Liver (tissue), 5 donors: ENCODE data around the gene RPL31. TPM values are rescaled to one million over a fixed set of nuclear protein-coding genes. Genes with fewer than 3 reads are reported as not detected.

Experiments
- ATF3 ChIP-seq: IDR thresholded peaks from 2 replicates; pipeline ENCODE4 v1.6.1; 2016; ENCODE audit warnings: antibody characterized with exemption
- FOXA1 ChIP-seq: IDR thresholded peaks from 2 replicates; pipeline ENCODE4 v1.6.1; 2016; ENCODE audit warnings: antibody characterized with exemption
- FOXA2 ChIP-seq: IDR thresholded peaks from 2 replicates; pipeline ENCODE4 v1.6.1; 2016; ENCODE audit warnings: antibody characterized with exemption
- GABPA ChIP-seq, 2 donors: IDR thresholded peaks in 1 of 2; conservative IDR thresholded peaks in 1 of 2; 2 replicates each; pipeline ENCODE4 v1.6.1; 2016; ENCODE audit warnings: antibody characterized with exemption in 2 of 2, mild to moderate bottlenecking in 1 of 2, moderate library complexity in 1 of 2
- HNF4A ChIP-seq, 2 donors: conservative IDR thresholded peaks; 2 replicates each; pipeline ENCODE4 v1.6.1; 2016; ENCODE audit warnings: antibody characterized with exemption in 2 of 2, mild to moderate bottlenecking in 2 of 2
- HNF4G ChIP-seq: IDR thresholded peaks from 2 replicates; pipeline ENCODE4 v1.6.1; 2016; ENCODE audit warnings: antibody characterized with exemption
- MAX ChIP-seq: IDR thresholded peaks from 2 replicates; pipeline ENCODE4 v1.6.1; 2016; ENCODE audit warnings: antibody characterized with exemption
- NR2F2 ChIP-seq: IDR thresholded peaks from 2 replicates; pipeline ENCODE4 v1.6.1; 2016; ENCODE audit warnings: antibody characterized with exemption
- RAD21 ChIP-seq, 2 donors: IDR thresholded peaks; 2 replicates each; pipeline ENCODE4 v1.6.1; 2016; ENCODE audit warnings: antibody characterized with exemption in 2 of 2, mild to moderate bottlenecking in 2 of 2
- TAF1 ChIP-seq: conservative IDR thresholded peaks from 2 replicates; pipeline ENCODE4 v1.6.1; 2016; ENCODE audit warnings: antibody characterized with exemption, mild to moderate bottlenecking
- YY1 ChIP-seq: IDR thresholded peaks from 2 replicates; pipeline ENCODE4 v1.6.1; 2016; ENCODE audit warnings: antibody characterized with exemption, mild to moderate bottlenecking
- polyA plus RNA-seq, 2 donors: library from polyadenylated mRNA; stranded (reverse) in 1 of 2; unstranded in 1 of 2; fragments of 200-250 nt in 1 of 2; fragments of >200 nt in 1 of 2; fragmentation: Nextera tagmentation in 1 of 2; extraction: Ambion mirVana in 1 of 2; gene quantifications; one replicate each; pipeline versions ENCODE4 v1.2.1 to v1.2.3, GENCODE V29; 2013 to 2015
- total RNA-seq, 2 donors: library from RNA; depleted of rRNA; stranded (reverse); fragments of >200 nt; gene quantifications; one replicate each; pipeline ENCODE4 v1.2.3, GENCODE V29; 2014
- donor health status: healthy.
- donor health status: healthy.
- donor health status: healthy.

The RPL31 gene
- total and polyA plus RNA-seq, 4 donors, result 220 to 1,995 (median 581) TPM

- no peak for TF ChIP-seq RAD21 (IDR thresholded peaks at IDR 0.05)
- TF ChIP-seq YY1, result no peak
- no peak for TF ChIP-seq GABPA (IDR thresholded peaks at IDR 0.05 in 1 of 2, conservative IDR thresholded peaks at IDR 0.05 in 1 of 2)
- no peak for TF ChIP-seq NR2F2
- no peak for TF ChIP-seq FOXA2
- no peak for TF ChIP-seq FOXA1
- no peak for TF ChIP-seq MAX
- no peak for TF ChIP-seq TAF1
- TF ChIP-seq ATF3, result no peak
- TF ChIP-seq HNF4G, result no peak
- TF ChIP-seq HNF4A (conservative IDR thresholded peaks at IDR 0.05), result no peak
These were observed 51.0 kb downstream of the RPL31 start (continued) for GRCh38 chr2:101053117-101053516.

Other genes with a start within 250 kb of the RPL31 start
- gene NPAS2, start 182.2 kb upstream of the RPL31 start, total RNA-seq, result 1 to 10 TPM in 1 of 2 donors, under 1 TPM in 1; 0.33 to 8.0 TPM
- 10 to 100 TPM in 1 of 2 donors, 1 to 10 TPM in 1; 5.2 to 24.3 TPM for gene NPAS2, start 182.2 kb upstream of the RPL31 start, polyA plus RNA-seq
- gene TBC1D8, start 149.1 kb downstream of the RPL31 start, total RNA-seq, result 10 to 100 TPM; 10.4 to 38.6 TPM
- gene TBC1D8, start 149.1 kb downstream of the RPL31 start, polyA plus RNA-seq, result 10 to 100 TPM; 13.2 to 13.5 TPM